CD4-positive, alpha-beta T cell (primary cell): ENCODE data around the gene NAB2. TPM values are rescaled to one million over a fixed set of nuclear protein-coding genes. Genes with fewer than 3 reads are reported as not detected.

ENCODE experiments used
- ATAC-seq: fragments of 200-7000 bp; cut with Tn5 transposase; one replicate; pipeline ENCODE4 v1.10.0; 2022; ENCODE audit warnings: mild to moderate bottlenecking; ENCODE audit not compliant: poor library complexity
- CTCF ChIA-PET: fragments of 350-600 bp; sonication (Branson Sonifier 250); formaldehyde crosslinking; loops from one replicate; lab custom pipeline; 2021; ENCODE audit warnings: antibody characterized with exemption, inconsistent platforms; lab: Charles Lee
- POLR2A ChIA-PET: fragments of 350-600 bp; sonication (Branson Sonifier 250); formaldehyde crosslinking; loops from one replicate; lab custom pipeline; 2021; ENCODE audit warnings: antibody characterized with exemption, inconsistent platforms; lab: Charles Lee
- DNase-seq, 14 experiments: peaks; one replicate each; pipeline ENCODE4 v3.0.0-alpha.2; 2013 to 2020; ENCODE audit warnings: mixed read lengths in 2 of 14
- H3K27ac ChIP-seq, 2 donors: one replicate each; pipeline versions ENCODE4 v1.5.1 to v1.7.0; 2013; ENCODE audit warnings: low read length in 2 of 2, low read depth in 1 of 2, mild to moderate bottlenecking in 1 of 2
- H3K27me3 ChIP-seq, 2 experiments: 1 replicate in 1 of 2; 2 replicates in 1 of 2; pipeline versions ENCODE4 v1.6.1 to v1.7.0; 2013; ENCODE audit warnings: low read length in 2 of 2, control low read depth in 1 of 2, mild to moderate bottlenecking in 1 of 2, moderate library complexity in 1 of 2; ENCODE audit not compliant: insufficient read depth in 2 of 2, control insufficient read depth in 1 of 2
- H3K36me3 ChIP-seq: one replicate; pipeline ENCODE4 v1.6.1; 2013; ENCODE audit warnings: low read length, control low read depth; ENCODE audit not compliant: insufficient read depth
- H3K4me1 ChIP-seq: one replicate; pipeline ENCODE4 v1.6.1; 2013; ENCODE audit warnings: low read length, control low read depth; ENCODE audit not compliant: insufficient read depth
- H3K4me3 ChIP-seq: one replicate; pipeline ENCODE4 v1.5.1; 2013; ENCODE audit warnings: mild to moderate bottlenecking, low read length, moderate library complexity
- H3K9me3 ChIP-seq, 2 experiments: 1 replicate in 1 of 2; 2 replicates in 1 of 2; pipeline versions ENCODE4 v1.6.1 to v1.7.0; 2013; ENCODE audit warnings: low read length in 2 of 2, mild to moderate bottlenecking in 2 of 2, control low read depth in 1 of 2, moderate library complexity in 1 of 2; ENCODE audit not compliant: control insufficient read depth in 1 of 2, insufficient read depth in 1 of 2
- H3K27ac Mint-ChIP-seq: one replicate; pipeline ENCODE4 v1.8.0; 2020; ENCODE audit warnings: mixed read lengths
- H3K27me3 Mint-ChIP-seq: one replicate; pipeline ENCODE4 v1.8.0; 2021; ENCODE audit warnings: mixed read lengths
- H3K36me3 Mint-ChIP-seq: one replicate; pipeline ENCODE4 v1.8.0; 2021; ENCODE audit warnings: low read depth, mixed read lengths
- H3K4me1 Mint-ChIP-seq: one replicate; pipeline ENCODE4 v1.8.0; 2021; ENCODE audit warnings: low read depth, mixed read lengths
- H3K4me3 Mint-ChIP-seq: one replicate; pipeline ENCODE4 v1.8.0; 2020; ENCODE audit warnings: mild to moderate bottlenecking, mixed read lengths
- H3K9me3 Mint-ChIP-seq: one replicate; pipeline ENCODE4 v1.8.0; 2020; ENCODE audit warnings: mixed read lengths
- intact Hi-C, 2 experiments: fragments of 100-400 bp; cut with DNase I in 1 of 2; cut with micrococcal nuclease in 1 of 2; formaldehyde crosslinking; loops; one replicate each; pipeline versions ENCODE4 v1.15.1 to v1.9.0; 2023 to 2025; cut with DNase I, micrococcal nuclease
- total RNA-seq, 174 experiments: library from RNA in 2 of 174; stranded (reverse) in 2 of 174; gene quantifications; one replicate each; pipeline ENCODE4 v1.2.3 and lab custom pipeline; 2021 to 2026
- TF ChIP-seq, protein P1 (sequence below): fragments of 200-600 bp; IDR thresholded peaks from one replicate; pipeline ENCODE4 v1.8.0; 2022; ENCODE audit warnings: antibody characterized with exemption, mild to moderate bottlenecking

NAB2 gene
- total RNA-seq, 2 experiments from 2014 or later, result 4.8 to 6.1 TPM

GRCh38 chr12:57096748-57097553 lies 8.0 kb downstream of the NAB2 start:
- H3K27ac ChIP-seq, result no peak overlapping the region
- peak overlapping the region; percentile 44 for H3K27ac Mint-ChIP-seq
- no peak for DNase-seq

GRCh38 chr12:57097554-57097835 lies 8.6 kb downstream of the NAB2 start:
- H3K27me3 ChIP-seq, result no peaks in the 10 kb centered on the region
- no peak overlapping the region for H3K27ac ChIP-seq
- H3K36me3 Mint-ChIP-seq, result peaks cover 94% of the 10 kb centered on the region
- no peaks in the 10 kb centered on the region for H3K27me3 Mint-ChIP-seq
- no peak overlapping the region for H3K4me3 Mint-ChIP-seq
- TF ChIP-seq, protein P1, sequence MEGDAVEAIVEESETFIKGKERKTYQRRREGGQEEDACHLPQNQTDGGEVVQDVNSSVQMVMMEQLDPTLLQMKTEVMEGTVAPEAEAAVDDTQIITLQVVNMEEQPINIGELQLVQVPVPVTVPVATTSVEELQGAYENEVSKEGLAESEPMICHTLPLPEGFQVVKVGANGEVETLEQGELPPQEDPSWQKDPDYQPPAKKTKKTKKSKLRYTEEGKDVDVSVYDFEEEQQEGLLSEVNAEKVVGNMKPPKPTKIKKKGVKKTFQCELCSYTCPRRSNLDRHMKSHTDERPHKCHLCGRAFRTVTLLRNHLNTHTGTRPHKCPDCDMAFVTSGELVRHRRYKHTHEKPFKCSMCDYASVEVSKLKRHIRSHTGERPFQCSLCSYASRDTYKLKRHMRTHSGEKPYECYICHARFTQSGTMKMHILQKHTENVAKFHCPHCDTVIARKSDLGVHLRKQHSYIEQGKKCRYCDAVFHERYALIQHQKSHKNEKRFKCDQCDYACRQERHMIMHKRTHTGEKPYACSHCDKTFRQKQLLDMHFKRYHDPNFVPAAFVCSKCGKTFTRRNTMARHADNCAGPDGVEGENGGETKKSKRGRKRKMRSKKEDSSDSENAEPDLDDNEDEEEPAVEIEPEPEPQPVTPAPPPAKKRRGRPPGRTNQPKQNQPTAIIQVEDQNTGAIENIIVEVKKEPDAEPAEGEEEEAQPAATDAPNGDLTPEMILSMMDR, result no peak
- H3K4me3 ChIP-seq, result no peak overlapping the region
- H3K9me3 ChIP-seq, result no peaks in the 10 kb centered on the region
- no peaks in the 10 kb centered on the region for H3K9me3 Mint-ChIP-seq
- CTCF ChIA-PET, result interaction anchor here (1.1 to 2.0 kb wide), 3 partner anchors 10 to 28 kb away, joined by 3 to 8 read pairs (median 4); no protein-coding TSS in a partner anchor
- POLR2A ChIA-PET, result interaction anchor here (0.6 to 14.4 kb wide), 4 partner anchors 9 to 612 kb away, joined by 3 to 344 read pairs (median 12); partner anchors contain the start of genes NAB2 and STAT6
- peaks cover 33% of the 10 kb centered on the region for H3K4me1 ChIP-seq
- H3K4me1 Mint-ChIP-seq, result peaks cover 49% of the 10 kb centered on the region
- no peak overlapping the region for H3K27ac Mint-ChIP-seq
- DNase-seq (no peak), ATAC-seq (no peak)
- intact Hi-C loops, result no loop called here
- peaks cover 79% of the 10 kb centered on the region for H3K36me3 ChIP-seq

More at GRCh38 chr12:57096748-57097553, 8.0 kb downstream of the NAB2 start:
- TF ChIP-seq, protein P1, result no peak
- Mint-ChIP-seq H3K9me3 (no peaks in the 10 kb centered on the region), H3K36me3 (peaks cover 93% of the 10 kb centered on the region), H3K4me1 (peaks cover 49% of the 10 kb centered on the region), H3K27me3 (no peaks in the 10 kb centered on the region), H3K4me3 (no peak overlapping the region)
- peaks cover 33% of the 10 kb centered on the region for H3K4me1 ChIP-seq
- POLR2A ChIA-PET, result interaction anchor here (3.2 to 14.4 kb wide), 3 partner anchors 8 to 27 kb away, joined by 15 to 344 read pairs (median 20); partner anchors contain the start of genes NAB2 and STAT6
- CTCF ChIA-PET, result interaction anchor here (1.0 to 1.7 kb wide), 2 partner anchors 10 to 28 kb away, joined by 3 to 4 read pairs; no protein-coding TSS in a partner anchor
- ATAC-seq, result no peak
- no peaks in the 10 kb centered on the region for H3K9me3 ChIP-seq
- no peaks in the 10 kb centered on the region for H3K27me3 ChIP-seq
- peaks cover 79% of the 10 kb centered on the region for H3K36me3 ChIP-seq
- H3K4me3 ChIP-seq, result no peak overlapping the region
- intact Hi-C loops, result no loop called here

DNA sequence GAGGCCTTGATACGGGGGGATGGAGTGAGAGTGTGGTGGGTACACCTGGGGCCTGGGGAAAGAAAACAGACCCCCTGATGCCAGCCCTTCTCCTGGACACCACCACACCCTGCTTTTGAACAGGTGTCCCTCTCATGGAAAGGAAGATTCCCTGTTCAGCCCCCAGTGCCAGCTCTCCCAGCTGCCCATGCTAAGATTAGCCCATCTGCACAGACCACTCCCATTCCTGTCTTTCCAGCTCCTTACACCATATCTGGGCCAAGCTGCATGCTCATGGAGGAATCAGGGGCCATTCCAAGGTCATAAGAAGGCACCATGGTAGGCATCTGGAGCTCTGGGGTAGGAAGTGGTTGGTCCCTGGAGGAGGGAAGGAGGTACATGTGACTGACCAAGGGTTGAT lies 9.6 kb downstream of the NAB2 start:
- Mint-ChIP-seq H3K4me1 (peaks cover 40% of the 10 kb centered on the region), H3K9me3 (no peaks in the 10 kb centered on the region), H3K36me3 (peaks cover 84% of the 10 kb centered on the region), H3K27ac (peak overlapping the region; percentile 44), H3K27me3 (no peaks in the 10 kb centered on the region), H3K4me3 (no peak overlapping the region)
- Histone ChIP-seq H3K4me1 (peaks cover 25% of the 10 kb centered on the region), H3K27ac (peak overlapping the region in 1 of 2 donors; percentile 14), H3K9me3 (no peaks in the 10 kb centered on the region), H3K36me3 (peaks cover 73% of the 10 kb centered on the region), H3K4me3 (no peak overlapping the region), H3K27me3 (no peaks in the 10 kb centered on the region)
- ATAC-seq, result no peak
- TF ChIP-seq, protein P1, result no peak
- ChIA-PET POLR2A (interaction anchor here (0.6 to 14.4 kb wide), 8 partner anchors 9 to 701 kb away, joined by 3 to 344 read pairs (median 4); partner anchors contain the start of genes NAB2, NACA, NEMP1 and STAT6), CTCF (interaction anchor here (1.1 to 2.0 kb wide), 2 partner anchors 14 to 29 kb away, joined by 3 to 8 read pairs; no protein-coding TSS in a partner anchor)
- DNase-seq, result no peak
- intact Hi-C loops, result no loop called here
